Kidney tubule cell (primary cell): ENCODE measurements around the gene HERPUD1.
"Not testable (repeated sequence)": the region's sequence is repeated elsewhere in the genome, so short reads cannot be mapped to it uniquely, and the experiment has no call there.

Source experiments
- DNase-seq: peaks from one replicate; pipeline ENCODE4 v3.0.0-alpha.2; 2018; ENCODE audit warnings: low spot score

HERPUD1 gene

GRCh38 chr16:56934599-56935145 is 2.7 kb downstream of the HERPUD1 start:
- DNase-seq = not testable (repeated sequence)

- DNase-seq = no peak
These were observed 3.3 kb downstream of the HERPUD1 start for GRCh38 chr16:56935201-56935600.

- no peak for DNase-seq
These were observed 4.5 kb downstream of the HERPUD1 start for GRCh38 chr16:56936491-56936890.

GRCh38 chr16:56936950-56937349 is 5.0 kb downstream of the HERPUD1 start:
- DNase-seq = no peak

GRCh38 chr16:56938664-56939513 is 6.9 kb downstream of the HERPUD1 start:
- no peak for DNase-seq

GRCh38 chr16:56939801-56940200 is 7.9 kb downstream of the HERPUD1 start:
- no peak for DNase-seq

- DNase-seq = no peak
These were observed 9.2 kb downstream of the HERPUD1 start for GRCh38 chr16:56941092-56941491.

GRCh38 chr16:56941856-56942331 is 10.0 kb downstream of the HERPUD1 start:
- no peak for DNase-seq

GRCh38 chr16:56943761-56944375 is 11.9 kb downstream of the HERPUD1 start:
- DNase-seq = no peak

- peak; percentile 82 for DNase-seq
These were observed 13.3 kb downstream of the HERPUD1 start for GRCh38 chr16:56944954-56945839.

GRCh38 chr16:56945847-56946527 is 14.0 kb downstream of the HERPUD1 start:
- DNase-seq = peak; percentile 34

GRCh38 chr16:56946767-56947603 is 15.0 kb downstream of the HERPUD1 start:
- DNase-seq = no peak

- DNase-seq = no peak
These were observed 15.7 kb downstream of the HERPUD1 start for GRCh38 chr16:56947604-56947995.

GRCh38 chr16:56948234-56948633 is 16.3 kb downstream of the HERPUD1 start:
- no peak for DNase-seq

GRCh38 chr16:56950051-56950450 is 18.1 kb downstream of the HERPUD1 start:
- no peak for DNase-seq

GRCh38 chr16:56950455-56950854 is 18.5 kb downstream of the HERPUD1 start:
- DNase-seq = no peak

- DNase-seq = peak; percentile 55
These were observed 19.2 kb downstream of the HERPUD1 start for GRCh38 chr16:56950881-56951771.

- no peak for DNase-seq
These were observed 21.1 kb downstream of the HERPUD1 start for GRCh38 chr16:56953006-56953405.

GRCh38 chr16:56956076-56956475 is 24.1 kb downstream of the HERPUD1 start:
- no peak for DNase-seq

GRCh38 chr16:56956756-56957155 is 24.8 kb downstream of the HERPUD1 start:
- no peak for DNase-seq
